BE2C (cell line): Measurements from ENCODE around the gene HDAC7.

ENCODE experiments used
- DNase-seq: peaks from one replicate; pipeline ENCODE4 v3.0.0-alpha.2; 2020
- H3K27me3 ChIP-seq: fragments of 250-450 bp; sonication (Bioruptor Pico); 2 replicates; pipeline ENCODE4 v1.5.1; 2020; ENCODE audit warnings: mild to moderate bottlenecking
- H3K36me3 ChIP-seq: fragments of 250-450 bp; sonication (Bioruptor Pico); 2 replicates; pipeline ENCODE4 v1.5.1; 2020; ENCODE audit warnings: mild to moderate bottlenecking
- H3K4me1 ChIP-seq: fragments of 250-450 bp; sonication (Bioruptor Pico); 2 replicates; pipeline ENCODE4 v1.5.1; 2020
- H3K4me3 ChIP-seq: 2 replicates; pipeline ENCODE4 v1.5.1; 2011; ENCODE audit warnings: low read depth, low read length
- H3K9me3 ChIP-seq: fragments of 250-450 bp; sonication (Bioruptor Pico); 2 replicates; pipeline ENCODE4 v1.5.1; 2020
- CTCF ChIP-seq: IDR thresholded peaks from 2 replicates; pipeline ENCODE4 v1.5.1; 2012; ENCODE audit warnings: mild to moderate bottlenecking, low read depth, low read length

Gene HDAC7

GRCh38 chr12:47777151-47777550 lies 42.6 kb downstream of the HDAC7 start:
- no peak for TF ChIP-seq CTCF
- Histone ChIP-seq H3K4me1 (peaks cover 43% of the 10 kb centered on the region), H3K9me3 (no peaks in the 10 kb centered on the region), H3K4me3 (no peak overlapping the region), H3K36me3 (peaks cover 8% of the 10 kb centered on the region), H3K27me3 (no peaks in the 10 kb centered on the region)
- DNase-seq, result no peak

- Histone ChIP-seq H3K4me3 (no peak overlapping the region), H3K36me3 (peaks cover 4% of the 10 kb centered on the region; the same call in 1 of the 2 replicates), H3K27me3 (no peaks in the 10 kb centered on the region), H3K9me3 (no peaks in the 10 kb centered on the region), H3K4me1 (peaks cover 43% of the 10 kb centered on the region)
- TF ChIP-seq CTCF, result no peak
- no peak for DNase-seq
These were observed 43.1 kb downstream of the HDAC7 start for GRCh38 chr12:47776471-47777143.

- no peak overlapping the region for H3K4me3 ChIP-seq
- H3K36me3 ChIP-seq, result peaks cover 4% of the 10 kb centered on the region; the same call in 1 of the 2 replicates
- H3K9me3 ChIP-seq, result no peaks in the 10 kb centered on the region
- H3K27me3 ChIP-seq, result no peaks in the 10 kb centered on the region
- no peak for TF ChIP-seq CTCF
- no peak for DNase-seq
- peaks cover 43% of the 10 kb centered on the region for H3K4me1 ChIP-seq
These were observed 44.4 kb downstream of the HDAC7 start for GRCh38 chr12:47775100-47775911.

GRCh38 chr12:47774663-47775062 lies 45.0 kb downstream of the HDAC7 start:
- no peak for DNase-seq
- peaks cover 4% of the 10 kb centered on the region; the same call in 1 of the 2 replicates for H3K36me3 ChIP-seq
- no peak for TF ChIP-seq CTCF
- H3K4me1 ChIP-seq, result peaks cover 49% of the 10 kb centered on the region
- H3K9me3 ChIP-seq, result no peaks in the 10 kb centered on the region
- no peak overlapping the region for H3K4me3 ChIP-seq
- no peaks in the 10 kb centered on the region for H3K27me3 ChIP-seq

- H3K4me1 ChIP-seq, result peaks cover 53% of the 10 kb centered on the region
- no peak for DNase-seq
These were observed 45.7 kb downstream of the HDAC7 start for GRCh38 chr12:47773858-47774580.

More at GRCh38 chr12:47773858-47774580, 45.7 kb downstream of the HDAC7 start:
- H3K9me3 ChIP-seq, result no peaks in the 10 kb centered on the region
- peak overlapping the region; percentile 80 for H3K4me3 ChIP-seq
- no peak for TF ChIP-seq CTCF
- no peaks in the 10 kb centered on the region for H3K27me3 ChIP-seq
- peaks cover 4% of the 10 kb centered on the region; the same call in 1 of the 2 replicates for H3K36me3 ChIP-seq
